ENCODE data around the gene PODXL. TPM values are rescaled to one million over a fixed set of nuclear protein-coding genes. Genes with fewer than 3 reads are reported as not detected.

Gene PODXL
- total and polyA plus RNA-seq, 8 donors = 2.9 to 241 (median 13.8) TPM

GRCh38 chr7:131503639-131504038 lies 52.8 kb downstream of the PODXL start:
- peaks cover 0 to 10% (median under 1%) of the 10 kb centered on the region in 4 donors for H3K36me3 ChIP-seq
- intact Hi-C loops (cut with DNase I; ENCODE audit: low total_unique reads) = no loop called here

GRCh38 chr7:131502810-131503508 lies 53.5 kb downstream of the PODXL start:
- H3K27me3 ChIP-seq = no peaks in the 10 kb centered on the region
- 52 to 67% (median 61%) methylated on average over 8 to 9 of the region's 9 CpGs for WGBS, 5 donors
- no peak overlapping the region for H3K4me3 ChIP-seq
- intact Hi-C loops (cut with DNase I; ENCODE audit: low total_unique reads) = no loop called here
- H3K36me3 ChIP-seq = peaks cover 0 to 12% (median 6%) of the 10 kb centered on the region in 4 donors
- H3K9me3 ChIP-seq = no peaks in the 10 kb centered on the region
- DNase-seq = peak in 1 of 2 donors; percentile 69
- no peak for TF ChIP-seq CTCF (IDR thresholded peaks at IDR 0.05)
- peak in 1 of 3 donors; percentile 8 for TF ChIP-seq POLR2AphosphoS5 (IDR thresholded peaks at IDR 0.05)
- H3K27ac ChIP-seq = peak overlapping the region in 2 of 5 donors; percentile 25 to 49
- peaks cover 9 to 49% (median 22%) of the 10 kb centered on the region in 4 donors for H3K4me1 ChIP-seq

More at GRCh38 chr7:131503639-131504038, 52.8 kb downstream of the PODXL start:
- TF ChIP-seq EP300 (IDR thresholded peaks at IDR 0.05) = no peak
- no peak for TF ChIP-seq POLR2AphosphoS5 (IDR thresholded peaks at IDR 0.05)
- no peak for TF ChIP-seq POLR2A (IDR thresholded peaks at IDR 0.05)
- no peak for TF ChIP-seq CTCF (IDR thresholded peaks at IDR 0.05)
- H3K4me1 ChIP-seq = peaks cover 13 to 50% (median 23%) of the 10 kb centered on the region in 4 donors
- H3K27ac ChIP-seq = peak overlapping the region in 1 of 5 donors; percentile 49
- 48 to 66% (median 59%) methylated on average over 6 of the region's 6 CpGs for WGBS, 5 donors
- no peaks in the 10 kb centered on the region for H3K27me3 ChIP-seq
- H3K9me3 ChIP-seq = no peaks in the 10 kb centered on the region
- DNase-seq = no peak
- no peak overlapping the region for H3K4me3 ChIP-seq

GRCh38 chr7:131501930-131502685 lies 54.3 kb downstream of the PODXL start:
- H3K9me3 ChIP-seq = no peaks in the 10 kb centered on the region
- 75 to 83% (median 79%) methylated on average over 14 of the region's 14 CpGs for WGBS, 5 donors
- peaks cover 0 to 21% (median 15%) of the 10 kb centered on the region in 4 donors for H3K36me3 ChIP-seq
- TF ChIP-seq POLR2A (IDR thresholded peaks at IDR 0.05) (no peak), EP300 (IDR thresholded peaks at IDR 0.05) (no peak), CTCF (IDR thresholded peaks at IDR 0.05) (no peak), POLR2AphosphoS5 (IDR thresholded peaks at IDR 0.05) (no peak)
- peak overlapping the region in 2 of 5 donors; percentile 25 to 49 for H3K27ac ChIP-seq
- H3K27me3 ChIP-seq = no peaks in the 10 kb centered on the region
- intact Hi-C loops (cut with DNase I; ENCODE audit: low total_unique reads) = no loop called here
- peaks cover 9 to 43% (median 22%) of the 10 kb centered on the region in 4 donors for H3K4me1 ChIP-seq
- DNase-seq = no peak
- no peak overlapping the region for H3K4me3 ChIP-seq

GRCh38 chr7:131501422-131501821 lies 55.0 kb downstream of the PODXL start:
- no peak overlapping the region for H3K4me3 ChIP-seq
- intact Hi-C loops (cut with DNase I; ENCODE audit: low total_unique reads) = no loop called here
- TF ChIP-seq POLR2AphosphoS5 (IDR thresholded peaks at IDR 0.05) (no peak), POLR2A (IDR thresholded peaks at IDR 0.05) (no peak), CTCF (IDR thresholded peaks at IDR 0.05) (no peak), EP300 (IDR thresholded peaks at IDR 0.05) (no peak)
- 39 to 51% (median 48%) methylated on average over 3 of the region's 3 CpGs for WGBS, 5 donors
- peaks cover 0 to 26% (median 21%) of the 10 kb centered on the region in 4 donors for H3K36me3 ChIP-seq
- DNase-seq = no peak
- peaks cover 9 to 36% (median 20%) of the 10 kb centered on the region in 4 donors for H3K4me1 ChIP-seq
- H3K27ac ChIP-seq = no peak overlapping the region
- H3K9me3 ChIP-seq = no peaks in the 10 kb centered on the region
- no peaks in the 10 kb centered on the region for H3K27me3 ChIP-seq
